ENCODE measurements around the gene PTBP2. TPM values are rescaled to one million over a fixed set of nuclear protein-coding genes. Genes with fewer than 3 reads are reported as not detected.

PTBP2 gene
- total RNA-seq, 6 donors from 2014 or later, result 10.4 to 36.5 (median 14.4) TPM

GRCh38 chr1:96708482-96708881 is 13.1 kb upstream of the PTBP2 start:
- TF ChIP-seq POLR2AphosphoS5 (IDR thresholded peaks at IDR 0.05) (no peak), POLR2A (IDR thresholded peaks at IDR 0.05) (no peak), CTCF (IDR thresholded peaks at IDR 0.05) (no peak), EP300 (IDR thresholded peaks at IDR 0.05) (no peak)
- 84 to 100% methylated on average over 4 of the region's 4 CpGs for WGBS, 2 donors

GRCh38 chr1:96710708-96711477 is 10.7 kb upstream of the PTBP2 start:
- WGBS, 2 donors, result 67 to 73% methylated on average over 4 of the region's 4 CpGs
- TF ChIP-seq POLR2A (IDR thresholded peaks at IDR 0.05), result no peak
- TF ChIP-seq CTCF (IDR thresholded peaks at IDR 0.05), result no peak
- Histone ChIP-seq H3K27ac (no peak overlapping the region), H3K36me3 (no peaks in the 10 kb centered on the region), H3K4me3 (no peak overlapping the region), H3K9me3 (no peaks in the 10 kb centered on the region), H3K27me3 (no peaks in the 10 kb centered on the region), H3K4me1 (no peaks in the 10 kb centered on the region)
- no peak for ATAC-seq (ENCODE audit: low FRiP score in 2 of 2)
- no peak for DNase-seq

More at GRCh38 chr1:96708482-96708881, 13.1 kb upstream of the PTBP2 start:
- Histone ChIP-seq H3K27me3 (no peaks in the 10 kb centered on the region), H3K27ac (no peak overlapping the region), H3K4me3 (no peak overlapping the region), H3K4me1 (no peaks in the 10 kb centered on the region), H3K36me3 (no peaks in the 10 kb centered on the region), H3K9me3 (no peaks in the 10 kb centered on the region)
- DNase-seq, result no peak
- ATAC-seq (ENCODE audit: low FRiP score in 2 of 2), result no peak

- H3K4me1 ChIP-seq, result no peaks in the 10 kb centered on the region
- no peak overlapping the region for H3K4me3 ChIP-seq
- DNase-seq, result no peak
- 91 to 92% methylated on average over 3 of the region's 3 CpGs for WGBS, 2 donors
- H3K36me3 ChIP-seq, result no peaks in the 10 kb centered on the region
- no peaks in the 10 kb centered on the region for H3K9me3 ChIP-seq
- H3K27me3 ChIP-seq, result no peaks in the 10 kb centered on the region
- no peak for ATAC-seq (ENCODE audit: low FRiP score in 2 of 2)
- no peak overlapping the region for H3K27ac ChIP-seq
- TF ChIP-seq EP300 (IDR thresholded peaks at IDR 0.05) (no peak), POLR2AphosphoS5 (IDR thresholded peaks at IDR 0.05) (no peak), CTCF (IDR thresholded peaks at IDR 0.05) (no peak), POLR2A (IDR thresholded peaks at IDR 0.05) (no peak)
These were observed 7.9 kb upstream of the PTBP2 start for GRCh38 chr1:96713649-96714048.

GRCh38 chr1:96714881-96715280 is 6.7 kb upstream of the PTBP2 start:
- Histone ChIP-seq H3K4me1 (no peaks in the 10 kb centered on the region), H3K4me3 (no peak overlapping the region), H3K27ac (no peak overlapping the region), H3K36me3 (no peaks in the 10 kb centered on the region), H3K9me3 (no peaks in the 10 kb centered on the region), H3K27me3 (no peaks in the 10 kb centered on the region)
- ATAC-seq (ENCODE audit: low FRiP score in 2 of 2) (no peak), DNase-seq (no peak)
- 65 to 66% methylated on average over 2 of the region's 2 CpGs for WGBS, 2 donors
- TF ChIP-seq CTCF (IDR thresholded peaks at IDR 0.05), result no peak
- no peak for TF ChIP-seq POLR2A (IDR thresholded peaks at IDR 0.05)
- no peak for TF ChIP-seq POLR2AphosphoS5 (IDR thresholded peaks at IDR 0.05)
- TF ChIP-seq EP300 (IDR thresholded peaks at IDR 0.05), result no peak

GRCh38 chr1:96715482-96715881 is 6.1 kb upstream of the PTBP2 start:
- no peaks in the 10 kb centered on the region for H3K36me3 ChIP-seq
- no peaks in the 10 kb centered on the region for H3K27me3 ChIP-seq
- no peaks in the 10 kb centered on the region for H3K9me3 ChIP-seq
- 60 to 68% methylated on average over 1 of the region's 1 CpG for WGBS, 2 donors
- TF ChIP-seq POLR2A (IDR thresholded peaks at IDR 0.05) (no peak), POLR2AphosphoS5 (IDR thresholded peaks at IDR 0.05) (no peak), EP300 (IDR thresholded peaks at IDR 0.05) (no peak), CTCF (IDR thresholded peaks at IDR 0.05) (no peak)
- ATAC-seq (ENCODE audit: low FRiP score in 2 of 2), result no peak
- no peaks in the 10 kb centered on the region for H3K4me1 ChIP-seq
- no peak overlapping the region for H3K27ac ChIP-seq
- no peak overlapping the region for H3K4me3 ChIP-seq
- no peak for DNase-seq
